B cell (primary cell): ENCODE results near the gene TBXA2R. TPM values are rescaled to one million over a fixed set of nuclear protein-coding genes. Genes with fewer than 3 reads are reported as not detected.
A peak's percentile ranks its signal among the peaks of the same experiment; 100 is the strongest.

Experiments used
- ATAC-seq: fragments of 200-7000 bp; cut with Tn5 transposase; one replicate; pipeline ENCODE4 v1.10.0; 2021; ENCODE audit warnings: low read depth, mild to moderate bottlenecking, moderate number of reproducible peaks, moderate library complexity
- CTCF ChIA-PET: fragments of 350-600 bp; sonication (Branson Sonifier 250); formaldehyde crosslinking; loops from one replicate; lab custom pipeline; 2021; ENCODE audit warnings: antibody characterized with exemption, inconsistent platforms; lab: Charles Lee
- POLR2A ChIA-PET: fragments of 350-600 bp; sonication (Branson Sonifier 250); formaldehyde crosslinking; loops from one replicate; lab custom pipeline; 2021; ENCODE audit warnings: antibody characterized with exemption; lab: Charles Lee
- DNase-seq: peaks from one replicate; pipeline ENCODE4 v3.0.0; 2013
- H2AFZ ChIP-seq: 2 replicates; pipeline ENCODE4 v1.6.1; 2012; ENCODE audit warnings: mild to moderate bottlenecking, low read depth, low read length; ENCODE audit not compliant: insufficient read depth, poor library complexity, severe bottlenecking
- H3K27ac ChIP-seq, 2 donors: 1 replicate in 1 of 2; 2 replicates in 1 of 2; pipeline ENCODE4 v1.5.1; 2012 to 2013; ENCODE audit warnings: low read length in 2 of 2, mild to moderate bottlenecking in 2 of 2, moderate library complexity in 1 of 2
- H3K27me3 ChIP-seq, 4 experiments: fragments of 200-600 bp in 1 of 4; sonication (generic) in 1 of 4; replicated peaks in 1 of 4; 1 replicate in 2 of 4; 2 replicates in 2 of 4; pipeline versions ENCODE4 v1.6.1 to v1.7.0; 2013 to 2016; ENCODE audit warnings: low read length in 3 of 4, mild to moderate bottlenecking in 2 of 4, mixed read lengths in 1 of 4, moderate library complexity in 1 of 4; ENCODE audit not compliant: insufficient read depth in 4 of 4, control insufficient read depth in 3 of 4; ENCODE audit errors: control extremely low read depth in 1 of 4
- H3K36me3 ChIP-seq, 2 experiments: replicated peaks in 1 of 2; 1 replicate in 1 of 2; 2 replicates in 1 of 2; pipeline versions ENCODE4 v1.6.1 to v1.7.1; 2013; ENCODE audit warnings: low read length in 1 of 2; ENCODE audit not compliant: insufficient read depth in 2 of 2, control insufficient read depth in 1 of 2; ENCODE audit errors: control extremely low read depth in 1 of 2, extremely low read depth in 1 of 2
- H3K4me1 ChIP-seq, 2 donors: fragments of 200-600 bp in 1 of 2; sonication (generic) in 1 of 2; 1 replicate in 1 of 2; 2 replicates in 1 of 2; pipeline versions ENCODE4 v1.5.1 to v1.6.1; 2013 to 2017; ENCODE audit warnings: low read length in 2 of 2; ENCODE audit not compliant: control insufficient read depth in 2 of 2, insufficient read depth in 2 of 2
- H3K4me2 ChIP-seq: replicated peaks from 2 replicates; pipeline ENCODE3; 2012; ENCODE audit warnings: mild to moderate bottlenecking, low read depth, low read length; ENCODE audit not compliant: poor library complexity, severe bottlenecking
- H3K4me3 ChIP-seq, 5 experiments: fragments of 200-600 bp in 1 of 5; sonication (generic) in 1 of 5; 1 replicate in 3 of 5; 2 replicates in 2 of 5; pipeline versions ENCODE4 v1.5.1 to v1.7.0; 2011 to 2016; ENCODE audit warnings: low read length in 4 of 5, mild to moderate bottlenecking in 4 of 5, low read depth in 2 of 5, control low read depth in 1 of 5, moderate library complexity in 1 of 5; ENCODE audit not compliant: insufficient read depth in 1 of 5; ENCODE audit errors: control extremely low read depth in 1 of 5, extremely low read depth in 1 of 5
- H3K79me2 ChIP-seq: fragments of 200-600 bp; sonication (generic); one replicate; pipeline ENCODE4 v1.6.0; 2016; ENCODE audit warnings: low read length; ENCODE audit not compliant: control insufficient read depth, insufficient read depth
- H3K9ac ChIP-seq: fragments of 200-600 bp; sonication (generic); 2 replicates; pipeline ENCODE4 v1.6.1; 2017; ENCODE audit warnings: mild to moderate bottlenecking, low read length, moderate library complexity
- H3K9me3 ChIP-seq, 3 donors: one replicate each; pipeline versions ENCODE4 v1.6.1 to v1.7.1; 2013; ENCODE audit warnings: low read length in 2 of 3; ENCODE audit not compliant: control insufficient read depth in 2 of 3, insufficient read depth in 1 of 3; ENCODE audit errors: control extremely low read depth in 1 of 3
- H4K20me1 ChIP-seq: 2 replicates; pipeline ENCODE4 v1.6.0; 2012; ENCODE audit warnings: mild to moderate bottlenecking, low read length; ENCODE audit not compliant: insufficient read depth, control insufficient read depth, poor library complexity, severe bottlenecking
- H3K27ac Mint-ChIP-seq: one replicate; pipeline ENCODE4 v1.8.0; 2021; ENCODE audit warnings: mixed read lengths
- H3K27me3 Mint-ChIP-seq: one replicate; pipeline ENCODE4 v1.8.0; 2021; ENCODE audit warnings: mixed read lengths
- H3K4me1 Mint-ChIP-seq: one replicate; pipeline ENCODE4 v1.8.0; 2021; ENCODE audit warnings: mixed read lengths
- H3K4me3 Mint-ChIP-seq: one replicate; pipeline ENCODE4 v1.8.0; 2021; ENCODE audit warnings: mixed read lengths
- H3K9me3 Mint-ChIP-seq: one replicate; pipeline ENCODE4 v1.8.0; 2022; ENCODE audit warnings: mixed read lengths; ENCODE audit not compliant: insufficient read depth
- CTCF ChIP-seq: fragments of 200-600 bp; IDR thresholded peaks from one replicate; pipeline ENCODE4 v1.8.0; 2022; ENCODE audit warnings: antibody characterized with exemption, mild to moderate bottlenecking
- EZH2 ChIP-seq: IDR thresholded peaks from 2 replicates; pipeline ENCODE4 v1.6.1; 2012; ENCODE audit warnings: borderline replicate concordance, low read depth, mild to moderate bottlenecking, moderate library complexity, low read length; ENCODE audit not compliant: insufficient read depth, poor library complexity, severe bottlenecking
- whole genome bisulfite sequencing: methylation state at CpG from one replicate; pipeline ENCODE4 v1.1.5; 2013; ENCODE audit warnings: missing lambda C conversion rate; ENCODE audit not compliant: insufficient coverage; 5-methylcytosine and 5-hydroxymethylcytosine counted together
- intact Hi-C: fragments of 100-400 bp; cut with micrococcal nuclease; formaldehyde crosslinking; loops from one replicate; pipeline ENCODE4 v1.10.0; 2022
- polyA plus RNA-seq: library from polyadenylated mRNA; depleted of rRNA; stranded (reverse); fragments of >200 nt; gene quantifications from 2 replicates; pipeline ENCODE4 v1.2.3, GENCODE V29; 2012
- total RNA-seq, 2 donors: library from RNA; stranded (reverse); fragments of 120-200 nt in 1 of 2; gene quantifications; 1 replicate in 1 of 2; 2 replicates in 1 of 2; pipeline versions ENCODE4 v1.2.3 to v1.2.4, GENCODE V29; 2013 to 2022

Gene TBXA2R
- total and polyA plus RNA-seq, 2 donors (not counting 1 experiment from before 2014, with no cell fraction given): 3.9 to 7.9 TPM

GRCh38 chr19:3547301-3547731 lies 59.4 kb downstream of the TBXA2R start:
- peaks cover 61% of the 10 kb centered on the region for H4K20me1 ChIP-seq
- H3K27me3 Mint-ChIP-seq: no peaks in the 10 kb centered on the region
- H3K4me1 ChIP-seq: peaks cover under 1% of the 10 kb centered on the region in 2 donors
- H3K4me1 Mint-ChIP-seq: peaks cover 16% of the 10 kb centered on the region
- H3K4me3 ChIP-seq: no peak overlapping the region
- no peak overlapping the region for H2AFZ ChIP-seq
- H3K9ac ChIP-seq: no peak overlapping the region
- no peak overlapping the region for H3K4me2 ChIP-seq
- H3K36me3 ChIP-seq: peaks cover 0 to 41% of the 10 kb centered on the region in 2 experiments
- H3K27me3 ChIP-seq: no peaks in the 10 kb centered on the region
- H3K27ac ChIP-seq: no peak overlapping the region
- H3K79me2 ChIP-seq: peaks cover 20% of the 10 kb centered on the region
- peak; percentile 41 for DNase-seq
- ChIA-PET CTCF (interaction anchor here (1.2 to 5.4 kb wide), 4 partner anchors 9 to 80 kb away, joined by 3 to 47 read pairs (median 20); partner anchors contain the start of genes CACTIN and MFSD12), POLR2A (interaction anchor here (0.5 kb wide), 1 partner anchor 39 kb away, joined by 12 read pairs; no protein-coding TSS in a partner anchor)
- no peak overlapping the region for H3K4me3 Mint-ChIP-seq
- 91% methylated on average over 14 of the region's 15 CpGs for WGBS
- TF ChIP-seq CTCF (peak; percentile 63), EZH2 (no peak)
- no peak for ATAC-seq
- no peaks in the 10 kb centered on the region for H3K9me3 ChIP-seq
- H3K27ac Mint-ChIP-seq: no peak overlapping the region
- intact Hi-C loops: no loop called here
- no peaks in the 10 kb centered on the region for H3K9me3 Mint-ChIP-seq

DNA sequence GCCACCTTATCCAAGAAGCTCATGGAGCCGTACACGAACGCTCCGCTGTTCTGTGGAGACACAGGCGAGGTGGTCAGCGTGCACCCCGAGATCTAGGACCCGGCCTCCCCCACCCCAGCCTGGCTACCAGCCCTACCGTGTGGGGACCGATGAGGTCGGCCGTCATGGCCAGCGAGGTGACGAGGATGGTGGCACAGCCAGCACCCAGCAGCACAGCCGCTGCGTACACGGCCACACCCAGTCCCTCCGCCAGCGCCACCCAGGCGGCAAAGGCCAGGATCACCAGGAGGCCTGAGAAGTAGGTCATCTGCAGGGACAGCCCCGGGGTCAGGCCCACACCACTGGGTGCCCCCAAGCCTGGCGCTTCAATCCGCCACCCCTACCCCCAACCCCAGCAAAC lies 60.6 kb downstream of the TBXA2R start:
- POLR2A ChIA-PET: interaction anchor here (0.6 kb wide), 1 partner anchor 240 kb away, joined by 7 read pairs; no protein-coding TSS in a partner anchor
- intact Hi-C loops: no loop called here
- H3K4me3 Mint-ChIP-seq: no peak overlapping the region

More for the DNA sequence above, 60.6 kb downstream of the TBXA2R start:
- no peak for DNase-seq
- TF ChIP-seq EZH2: no peak
- TF ChIP-seq CTCF: no peak
- Histone ChIP-seq H3K79me2 (peaks cover 11% of the 10 kb centered on the region), H3K9ac (no peak overlapping the region), H4K20me1 (peaks cover 54% of the 10 kb centered on the region), H3K4me2 (no peak overlapping the region), H3K36me3 (peaks cover 0 to 41% of the 10 kb centered on the region in 2 experiments), H3K4me1 (no peaks in the 10 kb centered on the region), H3K9me3 (no peaks in the 10 kb centered on the region), H3K27me3 (no peaks in the 10 kb centered on the region), H3K27ac (no peak overlapping the region), H3K4me3 (no peak overlapping the region), H2AFZ (no peak overlapping the region)
- H3K4me1 Mint-ChIP-seq: peaks cover 11% of the 10 kb centered on the region
- ATAC-seq: no peak
- H3K27ac Mint-ChIP-seq: no peak overlapping the region
- H3K9me3 Mint-ChIP-seq: no peaks in the 10 kb centered on the region
- CTCF ChIA-PET: interaction anchor here (0.6 to 5.4 kb wide), 7 partner anchors 8 to 83 kb away, joined by 3 to 47 read pairs (median 3); partner anchors contain the start of genes CACTIN and MFSD12
- 98% methylated on average over 22 of the region's 23 CpGs for WGBS
- H3K27me3 Mint-ChIP-seq: no peaks in the 10 kb centered on the region
